Ecto neural progenitor cell (in vitro differentiated cells): ENCODE results near the gene CRYM.
"Not testable (repeated sequence)": the region's sequence is repeated elsewhere in the genome, so short reads cannot be mapped to it uniquely, and the experiment has no call there.

ENCODE experiments used
- DNase-seq: peaks from one replicate; pipeline ENCODE4 v3.0.0-alpha.2; 2018; ENCODE audit warnings: low spot score

The CRYM gene

GRCh38 chr16:21277045-21277926 lies 804 bp downstream of the CRYM start:
- DNase-seq = no peak

DNA sequence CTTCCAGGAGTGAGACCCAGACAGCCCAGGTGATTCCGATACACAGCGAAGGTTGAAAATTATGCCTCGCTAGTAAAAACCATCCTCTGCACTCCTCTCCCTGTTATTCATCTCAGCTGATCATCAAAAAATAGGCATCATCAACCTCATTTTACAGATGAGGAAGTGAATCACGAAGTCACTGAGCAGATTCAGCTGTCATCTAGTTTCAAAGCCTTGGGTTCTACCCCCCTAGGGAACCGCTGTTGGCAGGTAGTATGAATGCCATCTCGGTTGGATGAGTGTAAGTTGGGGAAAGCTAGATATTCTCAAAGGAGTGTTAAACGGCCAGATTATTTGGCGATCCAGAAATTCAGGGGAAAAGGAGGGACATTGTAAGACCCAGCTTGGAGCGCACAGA lies 2.0 kb downstream of the CRYM start:
- no peak for DNase-seq

DNA sequence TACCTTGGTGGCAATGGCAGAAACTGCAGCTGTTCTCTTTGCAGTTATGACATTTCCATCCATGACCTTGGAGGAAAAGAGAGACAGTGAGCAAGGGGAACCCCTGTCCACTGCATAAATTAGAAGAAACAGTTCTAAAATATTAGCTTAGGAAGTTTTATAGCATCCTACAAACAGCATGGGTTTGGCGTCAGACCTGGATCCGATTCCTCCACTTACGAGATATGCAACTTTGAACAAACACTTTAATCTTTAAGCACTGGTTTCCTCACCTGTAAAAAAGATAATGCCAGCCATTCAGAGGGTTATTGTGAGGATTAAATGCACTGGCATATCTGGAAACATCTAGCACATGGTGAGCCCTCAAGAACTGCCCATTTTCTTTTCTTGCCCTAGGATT lies 2.6 kb downstream of the CRYM start:
- DNase-seq = no peak

DNA sequence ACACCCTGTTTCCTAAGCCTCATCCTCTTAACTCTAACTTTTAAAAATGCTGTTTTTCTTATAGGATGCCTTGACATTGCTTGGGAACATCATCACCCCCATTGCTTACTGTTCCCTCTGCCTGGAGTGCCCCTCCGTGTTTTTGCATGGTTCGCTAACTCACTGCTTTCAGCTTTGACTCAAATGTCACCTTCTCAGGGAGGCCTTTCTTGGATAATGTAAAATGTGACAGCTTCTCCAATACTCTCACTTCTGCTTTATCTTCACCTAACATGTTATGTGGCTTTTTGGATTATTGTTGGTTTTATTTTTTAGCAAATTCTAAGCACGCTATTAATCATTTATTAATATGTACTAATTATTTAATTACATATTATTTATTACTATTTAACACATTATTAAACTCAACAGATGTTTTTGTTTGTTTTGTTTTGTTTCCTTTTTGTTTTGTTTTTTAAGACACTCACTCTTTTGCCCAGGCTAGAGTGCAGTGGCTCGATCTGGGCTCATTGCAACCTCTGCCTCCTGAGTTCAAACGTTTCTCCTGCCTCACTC lies 3.8 kb downstream of the CRYM start:
- DNase-seq = no peak

GRCh38 chr16:21272763-21273162 lies 5.3 kb downstream of the CRYM start:
- DNase-seq = not testable (repeated sequence)

DNA sequence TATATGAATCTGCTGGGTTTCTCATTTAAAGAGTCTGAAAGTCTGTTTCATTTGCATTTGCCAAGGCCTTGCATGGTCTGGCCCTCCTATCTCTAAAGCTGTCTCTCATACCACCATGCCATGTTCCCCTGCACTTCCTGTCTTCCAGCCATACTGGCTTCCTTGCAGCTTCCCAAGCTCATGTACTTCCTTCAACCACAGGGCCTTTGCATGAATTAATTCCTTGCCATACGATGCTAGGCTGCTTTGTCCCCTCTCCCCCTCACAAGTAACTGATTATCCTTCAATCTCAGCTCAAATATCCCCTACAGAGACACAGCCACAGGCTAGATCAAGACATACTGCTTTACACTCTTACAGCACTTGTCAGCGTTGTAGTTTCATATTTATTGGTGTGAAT lies 5.8 kb downstream of the CRYM start:
- DNase-seq = no peak

GRCh38 chr16:21268236-21268635 lies 9.9 kb downstream of the CRYM start:
- DNase-seq = no peak

DNA sequence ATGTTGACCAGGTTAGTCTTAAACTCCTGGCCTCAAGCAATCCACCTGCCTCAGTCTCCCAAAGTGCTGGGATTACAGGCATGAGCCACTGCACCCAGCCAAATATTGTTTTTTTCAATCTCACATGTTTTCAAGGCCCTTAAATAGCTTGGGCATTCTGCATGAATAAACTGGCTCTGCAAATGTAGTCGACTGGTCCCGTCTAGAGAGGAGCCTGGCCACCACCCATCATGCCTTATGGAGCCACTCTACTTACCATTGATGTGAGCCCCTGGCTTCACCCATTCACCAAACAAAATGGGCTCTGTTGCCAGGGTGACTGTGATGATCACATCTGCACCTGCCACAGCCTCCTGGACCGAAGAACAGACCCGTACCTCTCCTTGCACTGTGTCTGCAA lies 10.8 kb downstream of the CRYM start:
- no peak for DNase-seq

GRCh38 chr16:21265104-21265837 lies 12.8 kb downstream of the CRYM start:
- DNase-seq = no peak

GRCh38 chr16:21264571-21265036 lies 13.5 kb downstream of the CRYM start:
- DNase-seq = no peak

GRCh38 chr16:21263640-21264570 lies 14.2 kb downstream of the CRYM start:
- no peak for DNase-seq

- no peak for DNase-seq
These were observed 15.1 kb downstream of the CRYM start for GRCh38 chr16:21262779-21263639.

- no peak for DNase-seq
These were observed 17.0 kb downstream of the CRYM start for GRCh38 chr16:21260870-21261791.

GRCh38 chr16:21257284-21257683 lies 20.8 kb downstream of the CRYM start:
- no peak for DNase-seq

DNA sequence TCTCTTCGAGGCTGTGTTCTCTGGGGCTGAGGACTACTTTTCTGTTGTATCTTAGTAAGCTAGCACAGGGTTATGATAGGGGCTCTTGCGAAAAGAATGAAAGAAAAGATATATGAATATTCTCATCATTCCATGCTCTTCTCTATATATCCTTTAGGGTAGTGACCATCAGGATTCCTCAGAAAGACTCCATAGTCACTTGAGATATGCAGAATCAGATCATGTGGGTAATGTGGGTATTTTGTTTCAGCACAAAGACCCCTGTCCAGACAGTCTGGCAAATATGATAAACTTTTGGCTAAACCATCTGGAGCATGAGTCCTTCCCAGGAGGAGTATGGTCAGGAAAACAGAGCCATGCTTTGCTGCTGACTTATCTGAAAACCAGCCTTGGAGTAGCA lies 21.5 kb downstream of the CRYM start:
- DNase-seq = no peak

DNA sequence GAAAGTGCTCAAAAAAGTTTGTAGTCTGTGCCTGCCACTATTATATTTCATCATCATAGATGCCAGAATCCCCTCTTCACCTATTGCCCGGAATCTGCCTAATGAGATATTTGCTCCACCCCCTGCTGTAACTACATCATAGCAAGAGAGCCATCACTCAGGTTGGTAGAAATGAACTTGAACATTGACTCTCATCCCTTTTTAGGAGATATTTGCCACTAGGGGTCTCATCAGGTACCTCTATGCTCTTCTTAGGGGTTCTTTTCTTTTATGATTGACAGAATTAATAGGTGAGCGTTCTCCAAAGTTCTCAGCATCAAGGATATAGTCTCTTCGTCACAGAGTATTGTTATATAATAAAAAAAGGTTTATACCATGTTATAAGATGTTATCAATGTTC lies 24.6 kb downstream of the CRYM start:
- DNase-seq = no peak

- DNase-seq = no peak
These were observed 27.8 kb downstream of the CRYM start for GRCh38 chr16:21250072-21250923.

DNA sequence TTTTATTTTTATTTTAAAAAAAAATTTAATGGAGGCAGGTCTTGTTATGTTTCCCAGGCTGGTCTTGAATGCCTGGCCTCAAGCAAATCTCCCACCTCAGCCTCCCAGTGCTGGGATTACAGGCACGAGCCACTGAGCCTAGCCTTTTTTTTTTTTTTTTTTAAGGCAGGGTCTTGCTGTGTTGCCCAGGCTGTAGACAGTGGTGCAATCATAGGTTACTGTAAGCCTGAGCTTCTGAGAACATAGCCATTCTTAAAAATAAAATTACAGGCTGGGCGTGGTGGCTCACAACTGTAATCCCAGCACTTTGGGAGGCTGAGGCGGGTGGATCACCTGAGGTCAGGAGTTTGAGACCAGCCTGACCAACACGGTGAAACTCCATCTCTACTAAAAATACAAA lies 29.9 kb downstream of the CRYM start:
- DNase-seq = not testable (repeated sequence)
